H1 (cell line): ENCODE measurements around the gene FAM163A. TPM values are rescaled to one million over a fixed set of nuclear protein-coding genes. Genes with fewer than 3 reads are reported as not detected.

Experiments
- CTCF ChIA-PET: fragments of 300-600 bp; sonication (Branson Sonifier 250); formaldehyde crosslinking; loops from one replicate; lab custom pipeline; 2021; ENCODE audit not compliant: partially characterized antibody; lab: Charles Lee
- POLR2A ChIA-PET: fragments of 300-600 bp; sonication (Branson Sonifier 250); formaldehyde crosslinking; loops from one replicate; lab custom pipeline; 2021; ENCODE audit warnings: inconsistent platforms; ENCODE audit not compliant: partially characterized antibody; lab: Charles Lee
- DNase-seq, 2 experiments: peaks; one replicate each; pipeline versions ENCODE4 v3.0.0 to v3.0.0-alpha.2; 2010 to 2022; ENCODE audit warnings: low spot score in 2 of 2, low read depth in 1 of 2, mixed read lengths in 1 of 2
- FAIRE-seq: peaks from 2 replicates; lab custom pipeline; 2011; peaks lifted over from hg19 to GRCh38; lab: Jason Lieb, UNC
- H2AFZ ChIP-seq: 2 replicates; pipeline ENCODE4 v1.8.1; 2012; ENCODE audit warnings: low read length, inconsistent platforms
- H2AK5ac ChIP-seq: 2 replicates; pipeline ENCODE4 v1.6.1; 2013; ENCODE audit warnings: low read depth, low read length
- H2BK120ac ChIP-seq: replicated peaks from 2 replicates; pipeline ENCODE3; 2013; ENCODE audit warnings: low read depth, low read length, inconsistent platforms
- H2BK12ac ChIP-seq: 2 replicates; pipeline ENCODE4 v1.6.1; 2013; ENCODE audit warnings: low read depth, low read length
- H2BK15ac ChIP-seq: 2 replicates; pipeline ENCODE4 v1.6.1; 2013; ENCODE audit warnings: low read length
- H2BK20ac ChIP-seq: 2 replicates; pipeline ENCODE4 v1.6.1; 2013; ENCODE audit warnings: low read length
- H2BK5ac ChIP-seq: 2 replicates; pipeline ENCODE4 v1.6.1; 2013; ENCODE audit warnings: low read depth, low read length
- H3K14ac ChIP-seq: 2 replicates; pipeline ENCODE4 v1.6.1; 2013; ENCODE audit warnings: inconsistent platforms; ENCODE audit not compliant: insufficient read length
- H3K18ac ChIP-seq: 2 replicates; pipeline ENCODE4 v1.6.1; 2013; ENCODE audit warnings: low read length; ENCODE audit errors: extremely low read depth
- H3K23ac ChIP-seq: 2 replicates; pipeline ENCODE4 v1.6.1; 2013; ENCODE audit warnings: inconsistent platforms; ENCODE audit not compliant: insufficient read length
- H3K23me2 ChIP-seq: 2 replicates; pipeline ENCODE4 v1.6.1; 2013; ENCODE audit warnings: low read depth, low read length
- H3K27ac ChIP-seq: 2 replicates; pipeline ENCODE4 v1.6.1; 2011; ENCODE audit warnings: low read depth, low read length, inconsistent platforms
- H3K27me3 ChIP-seq, 4 experiments: replicated peaks in 1 of 4; 1 replicate in 1 of 4; 2 replicates in 3 of 4; pipeline versions ENCODE4 v1.6.1 to v1.8.1; 2011 to 2013; ENCODE audit warnings: low read length in 3 of 4, mild to moderate bottlenecking in 3 of 4, inconsistent platforms in 2 of 4, mixed read lengths in 2 of 4, moderate library complexity in 1 of 4; ENCODE audit not compliant: control insufficient read depth in 3 of 4, insufficient read depth in 3 of 4; ENCODE audit errors: extremely low read depth in 1 of 4
- H3K36me3 ChIP-seq, 4 experiments: 2 replicates each; pipeline versions ENCODE4 v1.6.1 to v1.8.1; 2011 to 2013; ENCODE audit warnings: mild to moderate bottlenecking in 4 of 4, low read length in 3 of 4, moderate library complexity in 2 of 4, control low read depth in 1 of 4, inconsistent platforms in 1 of 4; ENCODE audit not compliant: insufficient read depth in 4 of 4, control insufficient read depth in 2 of 4
- H3K4ac ChIP-seq: replicated peaks from 2 replicates; pipeline ENCODE3; 2013; ENCODE audit warnings: low read length, low read depth, mixed read lengths, inconsistent platforms; ENCODE audit not compliant: insufficient read length
- H3K4me1 ChIP-seq, 4 experiments: replicated peaks in 1 of 4; 1 replicate in 1 of 4; 2 replicates in 3 of 4; pipeline versions ENCODE4 v1.6.1 to v1.8.1; 2011 to 2013; ENCODE audit warnings: low read length in 3 of 4, inconsistent platforms in 2 of 4, mixed read lengths in 1 of 4; ENCODE audit not compliant: insufficient read depth in 4 of 4, control insufficient read depth in 3 of 4
- H3K4me2 ChIP-seq, 2 experiments: 2 replicates each; pipeline versions ENCODE4 v1.6.1 to v1.8.1; 2011 to 2013; ENCODE audit warnings: low read depth in 2 of 2, low read length in 2 of 2, control low read depth in 1 of 2, inconsistent platforms in 1 of 2, mild to moderate bottlenecking in 1 of 2; ENCODE audit not compliant: insufficient read depth in 1 of 2
- H3K4me3 ChIP-seq, 4 experiments: fragments of 200-600, 300-600 bp in 1 of 4; sonication (generic), shearing (Covaris generic), sonication (Bioruptor Twin) in 1 of 4; 2 replicates each; pipeline versions ENCODE4 v1.5.1 to v1.8.1; 2011 to 2016; ENCODE audit warnings: low read length in 4 of 4, low read depth in 3 of 4, control low read depth in 2 of 4, inconsistent platforms in 2 of 4, mild to moderate bottlenecking in 2 of 4, mixed read lengths in 1 of 4, moderate library complexity in 1 of 4; ENCODE audit not compliant: insufficient read depth in 2 of 4; ENCODE audit errors: extremely low read depth in 1 of 4
- H3K56ac ChIP-seq: replicated peaks from 2 replicates; pipeline ENCODE3; 2013; ENCODE audit warnings: low read depth, mild to moderate bottlenecking, mixed read lengths, low read length, inconsistent platforms; ENCODE audit not compliant: insufficient read length
- H3K79me1 ChIP-seq: 2 replicates; pipeline ENCODE4 v1.6.1; 2013; ENCODE audit warnings: low read depth, low read length, control low read depth
- H3K79me2 ChIP-seq, 2 experiments: 2 replicates each; pipeline versions ENCODE4 v1.6.1 to v1.8.1; 2012 to 2013; ENCODE audit warnings: low read length in 2 of 2, mild to moderate bottlenecking in 2 of 2, inconsistent platforms in 1 of 2; ENCODE audit not compliant: insufficient read depth in 2 of 2, control insufficient read depth in 1 of 2
- H3K9ac ChIP-seq, 4 experiments: replicated peaks in 1 of 4; 1 replicate in 1 of 4; 2 replicates in 3 of 4; pipeline versions ENCODE4 v1.6.1 to v1.8.1; 2011 to 2013; ENCODE audit warnings: low read depth in 3 of 4, low read length in 3 of 4, control low read depth in 2 of 4, mild to moderate bottlenecking in 2 of 4, moderate library complexity in 2 of 4, inconsistent platforms in 1 of 4; ENCODE audit errors: extremely low read depth in 1 of 4
- H3K9me3 ChIP-seq, 2 experiments: 2 replicates each; pipeline versions ENCODE4 v1.6.1 to v1.8.1; 2012 to 2013; ENCODE audit warnings: mild to moderate bottlenecking in 2 of 2, moderate library complexity in 2 of 2, control low read depth in 1 of 2, inconsistent platforms in 1 of 2, low read depth in 1 of 2, low read length in 1 of 2, mixed read lengths in 1 of 2; ENCODE audit not compliant: insufficient read depth in 2 of 2
- H4K20me1 ChIP-seq, 2 experiments: replicated peaks in 1 of 2; 2 replicates each; pipeline versions ENCODE3 to v1.8.1; 2011 to 2013; ENCODE audit warnings: inconsistent platforms in 2 of 2, low read length in 2 of 2, mild to moderate bottlenecking in 1 of 2; ENCODE audit not compliant: insufficient read depth in 2 of 2, control insufficient read depth in 1 of 2
- H4K5ac ChIP-seq: 2 replicates; pipeline ENCODE4 v1.6.1; 2013; ENCODE audit warnings: low read length, low read depth, mixed read lengths, inconsistent platforms; ENCODE audit not compliant: insufficient read length
- H4K8ac ChIP-seq: 2 replicates; pipeline ENCODE4 v1.8.0; 2013; ENCODE audit warnings: mild to moderate bottlenecking, moderate library complexity, low read length, inconsistent platforms; ENCODE audit not compliant: insufficient read depth; ENCODE audit errors: extremely low read depth
- H4K91ac ChIP-seq: replicated peaks from 2 replicates; pipeline ENCODE3; 2013; ENCODE audit warnings: low read length, mixed read lengths, inconsistent platforms; ENCODE audit not compliant: insufficient read length
- EZH2 ChIP-seq: fragments of 200-600 bp; sonication (generic); IDR thresholded peaks from 2 replicates; pipeline ENCODE4 v1.7.1; 2012; ENCODE audit warnings: low read depth, mild to moderate bottlenecking, moderate library complexity, low read length, inconsistent platforms; ENCODE audit not compliant: severe bottlenecking
- MAX ChIP-seq: IDR thresholded peaks from 2 replicates; pipeline ENCODE4 v1.6.1; 2012; ENCODE audit warnings: inconsistent platforms
- NRF1 ChIP-seq: IDR thresholded peaks from 2 replicates; pipeline ENCODE4 v1.6.1; 2011; ENCODE audit warnings: mild to moderate bottlenecking, low read depth, low read length, improper control_type of control experiment
- RBBP5 ChIP-seq: IDR thresholded peaks from 2 replicates; pipeline ENCODE4 v1.7.1; 2012; ENCODE audit warnings: low read depth, mild to moderate bottlenecking, inconsistent platforms, low read length, moderate library complexity, borderline replicate concordance
- RNF2 ChIP-seq: fragments of 200-900, 300-1000 bp; sonication (generic); IDR thresholded peaks from 2 replicates; pipeline ENCODE4 v1.7.1; 2016; ENCODE audit warnings: borderline replicate concordance, low read depth, mild to moderate bottlenecking, antibody characterized with exemption, low read length; ENCODE audit not compliant: poor library complexity, severe bottlenecking; ENCODE audit errors: missing control alignments
- SUZ12 ChIP-seq: fragments of 200-600 bp; sonication (generic); IDR thresholded peaks from 2 replicates; pipeline ENCODE4 v1.6.1; 2012; ENCODE audit warnings: mild to moderate bottlenecking, inconsistent platforms, low read length, moderate library complexity, mixed read lengths
- WGBS, 2 experiments: shearing (Covaris generic) in 1 of 2; methylation state at CpG; one replicate each; pipeline versions ENCODE4 v1.1.6 to v1.1.7; 2013 to 2015; ENCODE audit warnings: low lambda C conversion rate in 2 of 2, mixed read lengths in 2 of 2, inconsistent platforms in 1 of 2, low coverage in 1 of 2, missing lambda C conversion rate in 1 of 2; ENCODE audit not compliant: insufficient replicate concordance in 2 of 2, insufficient coverage in 1 of 2, insufficient read length in 1 of 2; ENCODE audit errors: extremely low coverage in 1 of 2, missing lambda C conversion rate in 1 of 2; 5-methylcytosine and 5-hydroxymethylcytosine counted together
- polyA plus RNA-seq, 7 experiments: library from polyadenylated mRNA; depleted of rRNA in 3 of 7; stranded (reverse) in 5 of 7; unstranded in 2 of 7; fragments of >200 nt in 5 of 7; fragments of 200-250 nt in 2 of 7; gene quantifications; 1 replicate in 5 of 7; 2 replicates in 1 of 7; 4 replicates in 1 of 7; pipeline versions ENCODE4 v1.2.1 to v1.2.3, GENCODE V29; 2011 to 2013; ENCODE audit warnings: missing spikeins in 2 of 7, mixed read lengths in 2 of 7
- total RNA-seq: library from RNA; stranded (reverse); fragmentation: NEBNext Ultra II Directional; extraction: Animal tissue kit (Norgen Biotek cat#: 25700); gene quantifications from 2 replicates; pipeline ENCODE4 v1.2.1, GENCODE V29; 2021

Gene FAM163A
- total and polyA plus RNA-seq, 2 of the 8 experiments (the other 6 are each of a cell fraction or from before 2014, with no cell fraction given): 0.13 to 0.18 TPM

DNA sequence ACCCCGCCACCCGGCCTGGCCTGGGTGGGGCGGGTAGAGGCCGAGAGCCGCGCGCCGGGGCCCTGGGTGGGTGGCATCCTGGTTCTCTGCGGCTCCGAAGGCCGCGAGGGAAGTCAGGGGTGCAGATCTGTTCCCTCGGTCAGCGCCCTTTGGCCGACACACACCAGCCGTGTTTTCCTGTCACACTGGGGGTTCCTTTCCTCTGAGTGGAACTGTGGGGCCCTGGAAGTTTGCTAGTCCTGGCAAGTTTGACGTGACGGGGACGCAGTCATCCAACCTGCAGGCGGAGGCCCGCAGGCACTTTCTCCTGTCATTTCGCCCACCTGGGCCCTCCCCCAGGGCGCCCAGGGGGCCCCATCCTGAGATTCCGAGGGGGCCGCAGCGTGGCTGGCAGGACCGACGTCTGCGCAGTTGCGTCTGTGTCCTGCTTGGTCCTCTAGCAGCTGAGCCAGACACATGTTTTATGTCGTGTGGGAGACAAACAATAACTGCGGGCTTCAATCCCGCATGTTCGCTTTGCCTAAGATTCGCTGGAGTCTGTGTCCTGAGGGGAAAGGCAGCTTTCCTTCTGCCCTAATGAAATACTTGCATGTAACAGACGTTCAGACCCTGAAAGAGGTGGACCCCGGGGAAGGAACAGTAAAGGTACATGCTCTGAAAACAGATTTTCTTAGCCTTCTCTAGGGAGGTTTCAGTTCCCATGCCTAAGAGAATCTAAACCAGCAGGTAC, 1.5 kb downstream of the FAM163A start:
- Histone ChIP-seq H3K18ac (no peak overlapping the region), H3K79me1 (no peaks in the 10 kb centered on the region), H3K4ac (no peak overlapping the region), H2BK12ac (no peak overlapping the region), H4K20me1 (peaks cover 0 to 2% of the 10 kb centered on the region in 2 experiments), H3K56ac (no peak overlapping the region), H4K5ac (no peak overlapping the region), H2AK5ac (no peak overlapping the region), H3K36me3 (peaks cover 0 to 10% (median 0%) of the 10 kb centered on the region in 4 experiments; a peak in 1 of 8 replicates), H3K27ac (no peak overlapping the region), H2AFZ (peak overlapping the region; percentile 56; the same call in 1 of the 2 replicates), H2BK15ac (no peak overlapping the region; the same call in 1 of the 2 replicates), H3K23me2 (peaks cover 12% of the 10 kb centered on the region; the same call in 1 of the 2 replicates), H4K91ac (no peak overlapping the region), H3K9me3 (no peaks in the 10 kb centered on the region), H3K9ac (no peak overlapping the region), H3K27me3 (peaks cover 47 to 72% (median 61%) of the 10 kb centered on the region in 4 experiments), H3K23ac (no peak overlapping the region), H3K4me3 (peak overlapping the region; percentile 34 to 66 (median 42)), H2BK20ac (no peak overlapping the region), H2BK120ac (no peak overlapping the region), H2BK5ac (no peak overlapping the region), H3K79me2 (no peaks in the 10 kb centered on the region), H4K8ac (no peak overlapping the region), H3K4me1 (peaks cover 0 to 13% (median 6%) of the 10 kb centered on the region in 4 experiments; a peak in 6 of 7 replicates), H3K14ac (no peak overlapping the region), H3K4me2 (peak overlapping the region; percentile 66 to 87)
- POLR2A ChIA-PET: no interaction called here
- FAIRE-seq (no peak), DNase-seq (peak in 1 of 2 experiments; percentile 50)
- CTCF ChIA-PET: interaction anchor here (1.0 to 1.4 kb wide), 4 partner anchors 38 to 72 kb away, joined by 3 to 6 read pairs (median 3); no protein-coding TSS in a partner anchor
- WGBS, 2 experiments: 25% methylated on average over 29 of the region's 37 CpGs; no CpG with 5 or more reads in 1 of the 2 experiments
- TF ChIP-seq NRF1 (no peak), RBBP5 (no peak), EZH2 (peak; percentile 83), RNF2 (peak; percentile 33), SUZ12 (peak; percentile 85; the same call in 1 of the 2 replicates), MAX (0 out of 2 replicates have a peak, but pooled peaks have one; percentile 17)
